KMS-11 (cell line): Measurements from ENCODE around the gene OSBPL10.

ENCODE experiments used
- H2AFZ ChIP-seq: fragments of 200-600 bp; sonication (generic); 2 replicates; pipeline ENCODE4 v1.6.1; 2016; ENCODE audit warnings: antibody characterized with exemption, mixed run types, low read depth
- H3K27ac ChIP-seq: fragments of 200-600 bp; sonication (generic); 2 replicates; pipeline ENCODE4 v1.6.1; 2016; ENCODE audit warnings: mild to moderate bottlenecking, mixed run types
- H3K27me3 ChIP-seq: fragments of 200-600 bp; sonication (generic); 2 replicates; pipeline ENCODE4 v1.6.1; 2017; ENCODE audit warnings: mild to moderate bottlenecking, low read depth, mixed run types, moderate library complexity; ENCODE audit not compliant: insufficient read depth
- H3K36me3 ChIP-seq: fragments of 200-600 bp; sonication (generic); 2 replicates; pipeline ENCODE4 v1.6.1; 2017; ENCODE audit warnings: mild to moderate bottlenecking, mixed run types; ENCODE audit not compliant: insufficient read depth
- H3K4me1 ChIP-seq: fragments of 200-600 bp; sonication (generic); 2 replicates; pipeline ENCODE4 v1.6.1; 2016; ENCODE audit warnings: mild to moderate bottlenecking, low read depth, mixed run types; ENCODE audit not compliant: poor library complexity, severe bottlenecking
- H3K4me2 ChIP-seq: fragments of 200-600 bp; sonication (generic); 2 replicates; pipeline ENCODE4 v1.7.0; 2016; ENCODE audit warnings: mild to moderate bottlenecking, mixed run types
- H3K4me3 ChIP-seq: fragments of 200-600 bp; sonication (generic); IDR thresholded peaks from 2 replicates; pipeline ENCODE4 v1.6.1; 2017; ENCODE audit warnings: low read depth, low read length, mixed read lengths; ENCODE audit not compliant: insufficient read depth
- H3K79me2 ChIP-seq: fragments of 200-600 bp; sonication (generic); 2 replicates; pipeline ENCODE4 v1.6.1; 2016; ENCODE audit warnings: low read depth, mixed run types; ENCODE audit not compliant: insufficient read depth
- H3K9ac ChIP-seq: fragments of 200-600 bp; sonication (generic); 2 replicates; pipeline ENCODE4 v1.6.1; 2016; ENCODE audit warnings: mild to moderate bottlenecking, mixed run types
- H4K20me1 ChIP-seq: fragments of 200-600 bp; sonication (generic); 2 replicates; pipeline ENCODE4 v1.6.1; 2016; ENCODE audit warnings: mild to moderate bottlenecking, mixed run types; ENCODE audit not compliant: insufficient read depth
- CTCF ChIP-seq: fragments of 200-600 bp; sonication (generic); conservative IDR thresholded peaks from 2 replicates; pipeline ENCODE4 v1.6.1; 2017; ENCODE audit warnings: low read depth, mild to moderate bottlenecking, antibody characterized with exemption, low read length, moderate library complexity, mixed read lengths

The OSBPL10 gene

GRCh38 chr3:31948280-31948679 lies 32.8 kb downstream of the OSBPL10 start:
- no peak for TF ChIP-seq CTCF
- Histone ChIP-seq H3K27ac (no peak overlapping the region), H2AFZ (no peak overlapping the region), H4K20me1 (no peaks in the 10 kb centered on the region), H3K4me1 (no peaks in the 10 kb centered on the region), H3K4me3 (no peak overlapping the region), H3K36me3 (no peaks in the 10 kb centered on the region), H3K9ac (no peak overlapping the region), H3K27me3 (no peaks in the 10 kb centered on the region), H3K79me2 (no peaks in the 10 kb centered on the region), H3K4me2 (no peak overlapping the region)

GRCh38 chr3:31947671-31948091 lies 33.4 kb downstream of the OSBPL10 start:
- Histone ChIP-seq H3K36me3 (no peaks in the 10 kb centered on the region), H3K27ac (no peak overlapping the region), H3K4me3 (no peak overlapping the region), H3K79me2 (no peaks in the 10 kb centered on the region), H4K20me1 (no peaks in the 10 kb centered on the region), H3K4me2 (no peak overlapping the region), H2AFZ (no peak overlapping the region), H3K4me1 (no peaks in the 10 kb centered on the region), H3K27me3 (no peaks in the 10 kb centered on the region), H3K9ac (no peak overlapping the region)
- no peak for TF ChIP-seq CTCF

GRCh38 chr3:31947162-31947561 lies 33.9 kb downstream of the OSBPL10 start:
- Histone ChIP-seq H4K20me1 (no peaks in the 10 kb centered on the region), H3K4me3 (no peak overlapping the region), H3K9ac (no peak overlapping the region), H2AFZ (no peak overlapping the region), H3K79me2 (no peaks in the 10 kb centered on the region), H3K4me1 (no peaks in the 10 kb centered on the region), H3K4me2 (no peak overlapping the region), H3K27ac (no peak overlapping the region), H3K36me3 (no peaks in the 10 kb centered on the region), H3K27me3 (no peaks in the 10 kb centered on the region)
- no peak for TF ChIP-seq CTCF

GRCh38 chr3:31946484-31947081 lies 34.5 kb downstream of the OSBPL10 start:
- no peak overlapping the region for H3K4me3 ChIP-seq
- no peaks in the 10 kb centered on the region for H3K79me2 ChIP-seq
- H3K4me2 ChIP-seq, result no peak overlapping the region
- no peaks in the 10 kb centered on the region for H3K4me1 ChIP-seq
- H3K9ac ChIP-seq, result no peak overlapping the region
- H2AFZ ChIP-seq, result no peak overlapping the region
- H3K27me3 ChIP-seq, result no peaks in the 10 kb centered on the region
- no peak overlapping the region for H3K27ac ChIP-seq
- TF ChIP-seq CTCF, result no peak
- no peaks in the 10 kb centered on the region for H3K36me3 ChIP-seq
- no peaks in the 10 kb centered on the region for H4K20me1 ChIP-seq
